ENCODE data around the gene N4BP2L2. TPM values are rescaled to one million over a fixed set of nuclear protein-coding genes. Genes with fewer than 3 reads are reported as not detected.

The N4BP2L2 gene
- total RNA-seq, 2 experiments from 2014 or later, result 171 TPM

- Histone ChIP-seq H3K9me3 (ENCODE audit: control insufficient read depth in 1 of 2, insufficient read depth in 1 of 2, low read length in 2 of 2) (no peaks in the 10 kb centered on the region), H3K4me1 (ENCODE audit: insufficient read depth, low read length) (no peaks in the 10 kb centered on the region), H3K36me3 (ENCODE audit: insufficient read depth, low read length) (no peaks in the 10 kb centered on the region), H3K27ac (ENCODE audit: low read depth in 1 of 2, low read length in 2 of 2) (no peak overlapping the region), H3K27me3 (ENCODE audit: control insufficient read depth in 1 of 2, insufficient read depth in 2 of 2, low read length in 2 of 2) (no peaks in the 10 kb centered on the region), H3K4me3 (ENCODE audit: low read length) (no peak overlapping the region)
- TF ChIP-seq CTCF (IDR thresholded peaks at IDR 0.05), result no peak
- Mint-ChIP-seq H3K4me1 (ENCODE audit: low read depth) (no peaks in the 10 kb centered on the region), H3K9me3 (no peaks in the 10 kb centered on the region), H3K27me3 (no peaks in the 10 kb centered on the region), H3K27ac (no peak overlapping the region), H3K4me3 (no peak overlapping the region), H3K36me3 (ENCODE audit: low read depth) (no peaks in the 10 kb centered on the region)
- DNase-seq (no peak), ATAC-seq (ENCODE audit: poor library complexity) (no peak)
- intact Hi-C loops (cut with DNase I, micrococcal nuclease), result no loop called here
- POLR2A ChIA-PET, result no interaction called here
- CTCF ChIA-PET, result no interaction called here
These were observed 10.2 kb upstream of the N4BP2L2 start for GRCh38 chr13:32548837-32549236.

GRCh38 chr13:32545083-32545482, 6.5 kb upstream of the N4BP2L2 start:
- ChIA-PET POLR2A (no interaction called here), CTCF (no interaction called here)
- TF ChIP-seq CTCF (IDR thresholded peaks at IDR 0.05), result no peak
- Histone ChIP-seq H3K27me3 (ENCODE audit: control insufficient read depth in 1 of 2, insufficient read depth in 2 of 2, low read length in 2 of 2) (no peaks in the 10 kb centered on the region), H3K4me3 (ENCODE audit: low read length) (no peak overlapping the region), H3K9me3 (ENCODE audit: control insufficient read depth in 1 of 2, insufficient read depth in 1 of 2, low read length in 2 of 2) (no peaks in the 10 kb centered on the region), H3K36me3 (ENCODE audit: insufficient read depth, low read length) (no peaks in the 10 kb centered on the region), H3K27ac (ENCODE audit: low read depth in 1 of 2, low read length in 2 of 2) (no peak overlapping the region), H3K4me1 (ENCODE audit: insufficient read depth, low read length) (no peaks in the 10 kb centered on the region)
- DNase-seq, result no peak
- H3K4me1 Mint-ChIP-seq (ENCODE audit: low read depth), result no peaks in the 10 kb centered on the region
- no peaks in the 10 kb centered on the region for H3K36me3 Mint-ChIP-seq (ENCODE audit: low read depth)
- H3K27ac Mint-ChIP-seq, result no peak overlapping the region
- H3K27me3 Mint-ChIP-seq, result peaks cover 5% of the 10 kb centered on the region
- ATAC-seq (ENCODE audit: poor library complexity), result no peak
- no peaks in the 10 kb centered on the region for H3K9me3 Mint-ChIP-seq
- no peak overlapping the region for H3K4me3 Mint-ChIP-seq
- intact Hi-C loops (cut with DNase I, micrococcal nuclease), result no loop called here

- Histone ChIP-seq H3K27me3 (ENCODE audit: control insufficient read depth in 1 of 2, insufficient read depth in 2 of 2, low read length in 2 of 2) (no peaks in the 10 kb centered on the region), H3K36me3 (ENCODE audit: insufficient read depth, low read length) (no peaks in the 10 kb centered on the region), H3K9me3 (ENCODE audit: control insufficient read depth in 1 of 2, insufficient read depth in 1 of 2, low read length in 2 of 2) (no peaks in the 10 kb centered on the region), H3K4me1 (ENCODE audit: insufficient read depth, low read length) (peaks cover 14% of the 10 kb centered on the region), H3K27ac (ENCODE audit: low read depth in 1 of 2, low read length in 2 of 2) (no peak overlapping the region), H3K4me3 (ENCODE audit: low read length) (no peak overlapping the region)
- TF ChIP-seq CTCF (IDR thresholded peaks at IDR 0.05), result no peak
- ChIA-PET POLR2A (no interaction called here), CTCF (no interaction called here)
- Mint-ChIP-seq H3K27me3 (peaks cover 5% of the 10 kb centered on the region), H3K36me3 (ENCODE audit: low read depth) (peaks cover 18% of the 10 kb centered on the region), H3K4me1 (ENCODE audit: low read depth) (peaks cover 24% of the 10 kb centered on the region), H3K4me3 (no peak overlapping the region), H3K9me3 (no peaks in the 10 kb centered on the region), H3K27ac (no peak overlapping the region)
- no peak for DNase-seq
- ATAC-seq (ENCODE audit: poor library complexity), result no peak
- intact Hi-C loops (cut with DNase I, micrococcal nuclease), result loop anchor here in 1 of 2 experiments (2.0 kb wide), 1 partner anchor 41 kb away; no protein-coding TSS in a partner anchor
These were observed 3.6 kb upstream of the N4BP2L2 start for GRCh38 chr13:32542221-32542620.
